Breast epithelium (tissue), 3 donors: Measurements from ENCODE around the gene GJB4.

ENCODE experiments used
- POLR2A ChIP-seq: fragments of 450-650 bp; IDR thresholded peaks from one replicate; pipeline ENCODE4 v1.6.1; 2016; ENCODE audit warnings: antibody characterized with exemption, mild to moderate bottlenecking, moderate library complexity
- POLR2AphosphoS5 ChIP-seq, 3 donors: sonication (generic); formaldehyde crosslinking; IDR thresholded peaks; one replicate each; pipeline ENCODE4 v1.6.1; 2017; ENCODE audit warnings: antibody characterized with exemption in 3 of 3
- TF ChIP-seq, protein P1 (sequence below), 3 donors: fragments of 450-650 bp; IDR thresholded peaks; one replicate each; pipeline ENCODE4 v1.5.1; 2016 to 2017; ENCODE audit warnings: antibody characterized with exemption in 3 of 3, mild to moderate bottlenecking in 3 of 3, moderate library complexity in 3 of 3

DNA sequence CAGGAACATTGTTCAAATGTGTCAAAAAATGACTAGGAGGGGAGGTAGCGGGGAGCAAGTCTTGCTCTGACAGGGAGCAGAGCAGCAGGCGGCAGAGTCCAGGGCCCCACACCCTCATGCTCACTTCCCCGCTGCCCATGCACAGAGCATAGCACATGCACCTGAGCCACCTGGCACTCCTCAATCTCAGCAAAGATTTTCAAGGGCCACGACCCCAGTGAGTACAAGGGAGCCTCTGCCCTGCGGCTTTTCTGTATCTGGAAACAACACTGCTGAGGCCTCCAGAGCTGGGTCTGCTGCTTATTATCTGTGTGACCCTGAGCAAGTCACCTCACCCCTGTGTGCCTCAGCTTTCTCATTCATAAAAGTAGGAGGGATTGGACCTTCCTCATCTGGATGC lies 20.4 kb downstream of the GJB4 start:
- TF ChIP-seq, protein P1, sequence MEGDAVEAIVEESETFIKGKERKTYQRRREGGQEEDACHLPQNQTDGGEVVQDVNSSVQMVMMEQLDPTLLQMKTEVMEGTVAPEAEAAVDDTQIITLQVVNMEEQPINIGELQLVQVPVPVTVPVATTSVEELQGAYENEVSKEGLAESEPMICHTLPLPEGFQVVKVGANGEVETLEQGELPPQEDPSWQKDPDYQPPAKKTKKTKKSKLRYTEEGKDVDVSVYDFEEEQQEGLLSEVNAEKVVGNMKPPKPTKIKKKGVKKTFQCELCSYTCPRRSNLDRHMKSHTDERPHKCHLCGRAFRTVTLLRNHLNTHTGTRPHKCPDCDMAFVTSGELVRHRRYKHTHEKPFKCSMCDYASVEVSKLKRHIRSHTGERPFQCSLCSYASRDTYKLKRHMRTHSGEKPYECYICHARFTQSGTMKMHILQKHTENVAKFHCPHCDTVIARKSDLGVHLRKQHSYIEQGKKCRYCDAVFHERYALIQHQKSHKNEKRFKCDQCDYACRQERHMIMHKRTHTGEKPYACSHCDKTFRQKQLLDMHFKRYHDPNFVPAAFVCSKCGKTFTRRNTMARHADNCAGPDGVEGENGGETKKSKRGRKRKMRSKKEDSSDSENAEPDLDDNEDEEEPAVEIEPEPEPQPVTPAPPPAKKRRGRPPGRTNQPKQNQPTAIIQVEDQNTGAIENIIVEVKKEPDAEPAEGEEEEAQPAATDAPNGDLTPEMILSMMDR (IDR thresholded peaks at IDR 0.05) = no peak
- no peak for TF ChIP-seq POLR2A
- no peak for TF ChIP-seq POLR2AphosphoS5 (IDR thresholded peaks at IDR 0.05)
